NAMALWA (cell line): ENCODE data around the gene ORC2.
"Not testable (repeated sequence)": the region's sequence is repeated elsewhere in the genome, so short reads cannot be mapped to it uniquely, and the experiment has no call there.

Source experiments
- DNase-seq: peaks from one replicate; pipeline ENCODE4 v3.0.0-alpha.2; 2015; ENCODE audit warnings: low spot score

Gene ORC2

GRCh38 chr2:200930947-200931626, 32.4 kb downstream of the ORC2 start:
- no peak for DNase-seq

- no peak for DNase-seq
Observed at GRCh38 chr2:200929334-200930249, 33.9 kb downstream of the ORC2 start.

GRCh38 chr2:200922439-200922838, 41.0 kb downstream of the ORC2 start:
- no peak for DNase-seq

- DNase-seq: no peak
Observed at GRCh38 chr2:200913654-200914053, 49.8 kb downstream of the ORC2 start.

GRCh38 chr2:200909958-200910357, 53.5 kb downstream of the ORC2 start:
- no peak for DNase-seq

- DNase-seq: peak; percentile 74
Observed at GRCh38 chr2:200905618-200906296, 57.7 kb downstream of the ORC2 start.

- peak; percentile 94 for DNase-seq
Observed at GRCh38 chr2:200901459-200902072, 61.9 kb downstream of the ORC2 start.

GRCh38 chr2:200899482-200899881, 64.0 kb downstream of the ORC2 start:
- no peak for DNase-seq

GRCh38 chr2:200888704-200889625, 74.5 kb downstream of the ORC2 start, which contains the start of the genes NIF3L1 and PPIL3:
Gene NIF3L1 (plus strand): TSS chr2:200889371. CDS start chr2:200891944, 2,573 bp downstream.
Gene PPIL3 (minus strand): TSS chr2:200889077. CDS start chr2:200887615, 1,462 bp downstream.
- DNase-seq: peak; percentile 99

GRCh38 chr2:200881715-200882249, 81.7 kb downstream of the ORC2 start:
- not testable (repeated sequence) for DNase-seq

- no peak for DNase-seq
Observed at GRCh38 chr2:200878289-200878880, 85.1 kb downstream of the ORC2 start.

GRCh38 chr2:200877443-200877842, 86.0 kb downstream of the ORC2 start:
- no peak for DNase-seq

GRCh38 chr2:200873560-200873959, 89.9 kb downstream of the ORC2 start:
- DNase-seq: no peak

- DNase-seq: no peak
Observed at GRCh38 chr2:200871151-200871550, 92.3 kb downstream of the ORC2 start.

GRCh38 chr2:200869014-200869413, 94.4 kb downstream of the ORC2 start:
- no peak for DNase-seq

- DNase-seq: peak; percentile 96
Observed at GRCh38 chr2:200864176-200865034, 99.1 kb downstream of the ORC2 start, which contains the start of gene CLK1. Gene CLK1 (minus strand): TSS chr2:200864658. CDS start chr2:200861862, 2,796 bp downstream.

GRCh38 chr2:200863782-200864175, 99.7 kb downstream of the ORC2 start:
- DNase-seq: peak; percentile 72

- peak; percentile 89 for DNase-seq
Observed at GRCh38 chr2:200862532-200863000, 100.9 kb downstream of the ORC2 start.

- DNase-seq: no peak
Observed at GRCh38 chr2:200861617-200862155, 101.8 kb downstream of the ORC2 start.
